Activated T-cell treated with anti-CD3 and anti-CD28 coated beads for 24 hours (primary cell): ENCODE measurements around the gene ATP6V0C.
A peak's percentile ranks its signal among the peaks of the same experiment; 100 is the strongest.

Experiments
- DNase-seq: peaks from one replicate; pipeline ENCODE4 v3.0.0-alpha.2; 2020; ENCODE audit warnings: low read depth

Gene ATP6V0C

GRCh38 chr16:2511128-2511800 lies 2.5 kb upstream of the ATP6V0C start:
- no peak for DNase-seq

DNA sequence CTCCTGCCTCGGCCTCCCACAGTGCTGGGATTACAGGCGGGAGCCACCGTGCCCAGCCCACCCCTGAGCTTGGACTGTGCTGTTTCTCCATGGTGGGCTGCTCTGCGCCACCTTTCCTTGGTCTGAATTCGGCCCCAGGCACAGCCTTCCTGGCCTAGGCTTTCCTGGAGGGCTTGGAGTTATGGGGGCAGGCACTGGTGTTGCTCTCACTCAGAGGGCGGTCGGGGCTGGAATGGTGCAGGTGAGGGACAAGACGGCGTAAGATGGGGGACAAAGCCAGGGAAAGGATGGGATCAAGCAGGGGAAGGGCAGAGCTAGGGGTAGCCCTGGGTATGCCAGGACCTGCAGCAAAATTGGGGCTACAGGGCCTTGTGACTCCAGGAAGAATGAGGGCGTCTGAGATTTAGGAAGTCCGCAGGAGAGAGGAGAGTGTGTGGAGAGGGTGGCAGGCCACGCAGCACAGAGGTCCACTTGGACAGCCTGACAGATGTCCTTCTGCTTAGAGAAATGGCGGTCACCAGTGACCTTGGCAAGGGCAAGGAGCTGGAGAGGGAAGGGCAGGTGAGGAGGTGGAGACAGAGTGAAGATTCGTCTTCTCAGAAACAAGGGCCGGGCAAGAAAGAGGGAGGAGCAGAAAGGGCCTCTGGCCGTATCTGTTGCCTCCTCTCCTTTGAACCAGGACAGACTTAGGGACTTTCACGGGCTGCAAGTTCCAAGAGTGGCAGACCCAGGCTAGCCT lies 1.6 kb upstream of the ATP6V0C start:
- no peak for DNase-seq

GRCh38 chr16:2512735-2513404 lies 882 bp upstream of the ATP6V0C start:
- no peak for DNase-seq

DNA sequence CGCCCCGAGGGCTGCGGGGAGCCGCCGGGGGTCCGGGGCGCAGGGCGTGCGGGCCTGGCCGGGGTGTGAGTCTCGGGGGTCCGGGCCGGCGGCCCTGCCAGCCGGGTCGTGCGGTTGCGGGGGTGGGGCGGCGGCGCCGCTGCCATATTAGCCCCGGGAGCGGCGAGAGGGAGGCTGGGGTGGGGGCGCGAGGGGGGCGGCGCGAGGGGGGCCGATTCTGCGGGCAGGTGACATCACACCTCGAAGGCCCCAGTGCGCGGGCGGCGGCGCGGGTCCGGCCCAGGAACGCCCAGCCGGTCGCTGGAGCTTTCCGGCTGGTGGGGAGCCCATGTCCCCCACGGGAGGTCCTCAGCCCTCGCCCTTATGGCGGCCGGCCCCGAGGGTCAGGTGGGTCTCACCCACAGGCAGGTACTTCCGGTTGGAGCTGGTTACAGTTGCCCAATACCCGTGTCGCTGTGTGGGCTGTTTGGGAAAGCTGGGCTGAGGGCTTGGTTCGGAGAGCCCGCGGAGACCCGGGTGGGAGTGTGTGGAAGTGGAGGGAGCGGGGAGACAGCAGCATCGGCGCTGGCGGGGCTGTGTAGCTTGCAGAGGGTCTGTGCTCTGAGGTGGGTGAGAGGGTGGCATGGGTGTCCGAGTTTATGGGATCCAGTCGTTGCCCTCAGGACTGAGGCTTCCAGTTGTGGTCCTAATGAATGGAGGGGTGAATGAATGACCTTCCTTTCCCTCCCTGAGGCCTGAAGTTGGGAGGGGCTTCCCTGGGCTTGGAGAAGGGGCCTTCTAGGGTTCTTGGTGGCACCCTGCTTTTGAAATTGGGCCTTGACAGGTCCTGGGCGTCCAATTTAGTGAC lies 804 bp downstream of the ATP6V0C start:
- DNase-seq = no peak

DNA sequence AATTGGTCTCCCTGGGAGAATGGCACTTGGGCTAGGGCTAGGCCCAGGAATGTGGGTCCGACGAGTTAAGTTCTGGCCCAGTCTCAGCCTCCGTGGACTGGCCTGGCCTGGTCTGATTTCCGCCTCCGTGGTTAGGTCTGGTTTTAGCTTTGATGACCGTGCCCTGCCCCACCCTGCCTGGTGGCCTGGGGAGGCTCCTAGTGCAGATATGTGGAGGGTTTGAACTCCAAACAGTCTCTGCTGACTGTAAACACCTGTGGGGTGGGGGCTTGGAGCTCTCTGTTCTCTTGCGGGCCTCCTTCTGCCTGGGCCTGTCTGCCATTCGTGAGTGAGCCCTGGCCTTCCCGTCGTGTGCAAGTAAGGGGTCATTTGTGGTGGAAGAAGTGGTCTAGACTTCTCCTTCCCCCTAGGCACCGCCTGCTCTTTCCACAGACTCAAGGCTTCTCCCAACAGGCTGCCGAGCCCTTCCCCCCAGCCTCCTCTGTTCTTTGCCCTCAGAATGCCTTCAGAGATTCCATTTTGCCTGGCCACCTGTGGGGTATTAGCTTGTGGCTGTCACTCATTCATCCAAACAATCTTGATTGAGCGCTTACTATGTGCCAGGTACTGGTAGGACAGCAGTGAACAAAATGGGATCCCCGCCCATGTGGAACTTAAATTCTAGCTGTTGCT lies 1.6 kb downstream of the ATP6V0C start:
- no peak for DNase-seq

DNA sequence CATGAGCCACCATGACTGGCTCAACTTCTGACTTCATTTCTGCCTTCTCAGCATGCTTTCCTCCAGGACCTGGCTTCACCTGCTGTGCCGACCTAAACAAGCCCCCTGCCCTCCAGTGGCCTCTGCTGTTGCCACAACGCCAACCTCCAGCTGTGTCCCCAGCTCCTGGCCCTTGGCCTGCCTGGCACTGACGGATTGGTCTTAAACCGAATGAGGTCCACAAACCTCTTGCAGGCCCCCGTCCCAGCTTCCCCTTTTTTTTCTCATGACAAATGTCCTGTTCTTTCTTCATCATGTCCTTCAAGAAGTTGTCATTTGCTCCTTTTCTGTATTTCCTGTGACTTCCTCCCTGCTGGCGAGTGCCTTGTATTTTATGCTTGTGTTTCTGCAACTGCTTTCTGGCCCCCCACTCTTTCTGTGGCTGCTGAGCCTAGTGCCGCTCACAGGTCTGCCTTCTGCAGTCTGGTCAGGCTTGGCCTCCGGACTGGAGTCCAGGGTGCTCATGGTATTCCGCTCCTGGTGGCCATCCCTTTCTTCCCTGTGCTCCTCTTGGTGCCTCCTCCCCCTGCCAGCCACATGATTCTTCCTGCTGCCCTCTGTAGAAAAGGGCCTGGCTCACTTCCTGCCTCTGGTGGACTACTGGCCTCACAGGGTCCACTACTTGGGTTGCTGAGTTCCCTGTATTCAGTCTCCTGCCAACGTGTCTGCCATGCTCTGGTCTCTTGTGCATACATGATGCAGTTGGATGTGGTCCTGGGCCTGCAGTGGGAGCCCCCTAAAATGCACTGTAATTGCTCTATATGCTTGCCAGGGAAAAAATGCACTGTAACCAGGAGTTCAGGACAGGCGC lies 2.9 kb downstream of the ATP6V0C start:
- no peak for DNase-seq

GRCh38 chr16:2517954-2518605 lies 4.3 kb downstream of the ATP6V0C start:
- DNase-seq = no peak

DNA sequence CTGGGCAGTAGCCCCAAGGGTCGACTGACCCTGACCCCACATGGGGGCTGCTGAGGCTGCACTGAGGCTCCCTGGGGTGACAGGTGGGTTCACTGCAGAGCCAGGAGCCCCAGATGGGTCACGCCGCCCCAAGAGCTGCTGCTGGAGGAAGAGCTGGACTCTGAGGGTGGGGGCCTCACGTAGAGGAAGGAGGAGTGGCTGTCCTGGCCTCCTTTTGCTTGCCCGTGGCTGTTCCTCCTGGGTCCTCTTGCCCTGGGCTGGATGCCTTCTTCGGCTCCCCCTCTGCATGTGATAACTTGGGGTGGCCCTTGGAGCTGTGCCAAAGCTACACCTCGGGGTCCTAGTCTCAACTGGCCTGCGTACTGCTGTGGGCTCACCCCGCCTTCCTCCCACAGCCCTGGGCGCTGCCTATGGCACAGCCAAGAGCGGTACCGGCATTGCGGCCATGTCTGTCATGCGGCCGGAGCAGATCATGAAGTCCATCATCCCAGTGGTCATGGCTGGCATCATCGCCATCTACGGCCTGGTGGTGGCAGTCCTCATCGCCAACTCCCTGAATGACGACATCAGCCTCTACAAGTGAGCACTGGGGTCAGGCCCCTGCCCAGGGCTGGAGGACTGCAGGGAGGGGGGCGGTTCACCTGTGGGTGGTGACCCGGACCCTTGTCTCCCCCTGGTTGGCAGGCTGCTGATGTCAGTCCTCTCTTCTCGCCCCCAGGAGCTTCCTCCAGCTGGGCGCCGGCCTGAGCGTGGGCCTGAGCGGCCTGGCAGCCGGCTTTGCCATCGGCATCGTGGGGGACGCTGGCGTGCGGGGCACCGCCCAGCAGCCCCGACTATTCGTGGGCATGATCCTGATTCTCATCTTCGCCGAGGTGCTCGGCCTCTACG lies 5.3 kb downstream of the ATP6V0C start:
- no peak for DNase-seq

GRCh38 chr16:2519711-2520080 lies 5.9 kb downstream of the ATP6V0C start:
- DNase-seq = no peak

- peak; percentile 84 for DNase-seq
Measured at GRCh38 chr16:2520097-2520783, 6.5 kb downstream of the ATP6V0C start, which contains the start of gene AMDHD2. Gene AMDHD2 (plus strand): TSS chr16:2520371. CDS start chr16:2520459, 88 bp downstream.

DNA sequence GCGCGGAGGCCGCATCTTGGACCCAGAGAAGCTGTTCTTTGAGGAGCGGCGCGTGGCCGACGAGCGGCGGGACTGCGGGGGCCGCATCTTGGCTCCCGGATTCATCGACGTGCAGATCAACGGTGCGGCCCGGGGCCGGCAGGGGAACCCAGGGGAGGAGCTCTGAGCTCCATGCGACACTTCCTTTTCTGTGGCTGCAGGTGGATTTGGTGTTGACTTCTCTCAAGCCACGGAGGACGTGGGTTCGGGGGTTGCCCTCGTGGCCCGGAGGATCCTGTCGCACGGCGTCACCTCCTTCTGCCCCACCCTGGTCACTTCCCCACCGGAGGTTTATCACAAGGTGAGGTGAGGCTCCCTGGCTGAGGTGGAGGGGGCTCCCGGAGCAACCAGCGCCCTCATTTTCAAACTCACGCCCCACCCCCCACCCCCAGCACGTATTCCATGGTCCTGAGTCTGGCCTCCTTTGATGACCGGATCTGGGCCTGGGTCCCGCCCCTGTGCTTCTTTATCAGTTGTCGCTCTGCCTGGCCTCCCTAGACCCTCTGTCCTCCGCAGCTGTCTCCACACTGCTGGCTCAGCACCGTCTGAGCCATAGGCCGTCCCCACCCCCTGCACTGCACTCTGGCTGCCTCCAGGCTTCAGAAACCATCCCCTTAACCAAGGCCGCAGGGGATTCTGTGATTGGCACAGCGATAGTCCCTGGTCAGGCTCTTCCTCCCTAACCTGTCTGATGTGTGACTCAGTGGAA lies 7.2 kb downstream of the ATP6V0C start:
- no peak for DNase-seq

- DNase-seq = no peak
Measured at GRCh38 chr16:2523801-2524231, 10.1 kb downstream of the ATP6V0C start.

- DNase-seq = no peak
Measured at GRCh38 chr16:2524339-2524938, 10.7 kb downstream of the ATP6V0C start.

- no peak for DNase-seq
Measured at GRCh38 chr16:2526135-2526534, 12.4 kb downstream of the ATP6V0C start.

GRCh38 chr16:2527071-2527783 lies 13.5 kb downstream of the ATP6V0C start:
- DNase-seq = no peak

GRCh38 chr16:2527784-2528100 lies 14.0 kb downstream of the ATP6V0C start:
- DNase-seq = no peak
